ENCODE data around the gene PHKA1.
"Not testable (repeated sequence)": the region's sequence is repeated elsewhere in the genome, so short reads cannot be mapped to it uniquely, and the experiment has no call there.

PHKA1 gene

DNA sequence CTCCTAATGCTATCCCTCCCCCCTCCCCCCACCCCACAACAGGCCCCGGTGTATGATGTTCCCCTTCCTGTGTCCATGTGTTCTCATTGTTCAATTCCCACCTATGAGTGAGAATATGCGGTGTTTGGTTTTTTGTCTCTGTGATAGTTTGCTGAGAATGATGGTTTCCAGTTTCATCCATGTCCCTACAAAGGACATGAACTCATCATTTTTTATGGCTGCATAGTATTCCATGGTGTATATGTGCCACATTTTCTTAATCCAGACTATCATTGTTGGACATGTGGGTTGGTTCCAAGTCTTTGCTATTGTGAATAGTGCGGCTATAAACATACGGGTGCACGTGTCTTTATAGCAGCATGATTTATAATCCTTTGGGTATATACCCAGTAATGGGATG is 44.6 kb downstream of the PHKA1 start:
- in situ Hi-C loops (cut with MboI; ENCODE audit: low sequenced_read_pairs), result not testable (repeated sequence)

DNA sequence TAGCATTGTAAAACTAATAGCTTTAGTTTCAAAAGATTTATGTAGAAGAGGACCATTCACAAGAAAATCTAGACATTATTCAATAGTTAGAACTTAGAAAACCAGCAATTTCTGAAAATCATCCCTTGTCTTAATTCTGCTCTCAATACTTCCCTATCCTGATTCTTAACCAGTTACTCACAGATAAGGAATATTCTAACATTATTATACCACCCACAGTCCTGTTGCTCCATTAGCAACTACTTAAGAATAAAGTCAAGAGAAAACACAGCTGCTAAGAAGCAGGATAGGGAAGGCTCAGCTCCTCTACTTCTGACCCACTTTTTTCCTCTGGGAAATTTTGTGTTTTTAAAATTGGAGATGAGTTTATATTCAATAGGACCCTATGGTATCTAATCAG is 47.7 kb downstream of the PHKA1 start:
- in situ Hi-C loops (cut with MboI; ENCODE audit: low sequenced_read_pairs), result no loop called here

DNA sequence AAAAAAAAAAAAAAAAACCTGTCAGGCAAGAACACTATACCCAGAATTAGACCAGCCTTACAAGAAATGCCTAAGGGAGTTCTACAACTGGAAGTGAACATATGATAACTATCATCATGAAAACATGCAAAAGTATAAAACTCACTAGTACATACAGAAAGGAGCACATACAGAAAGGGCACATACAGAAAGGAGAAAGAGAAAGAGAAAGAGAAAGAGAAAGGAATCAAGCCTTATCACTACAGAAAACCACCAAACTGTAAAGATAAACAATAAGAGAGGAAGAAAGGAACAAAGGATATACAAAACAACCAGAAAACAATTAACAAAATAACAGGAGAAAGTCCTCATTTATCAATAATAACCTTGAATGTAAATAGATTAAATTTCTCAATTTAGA is 50.4 kb downstream of the PHKA1 start:
- in situ Hi-C loops (cut with MboI; ENCODE audit: low sequenced_read_pairs), result no loop called here

GRCh38 chrX:72662020-72662747 is 51.9 kb downstream of the PHKA1 start:
- in situ Hi-C loops (cut with MboI; ENCODE audit: low sequenced_read_pairs), result no loop called here

DNA sequence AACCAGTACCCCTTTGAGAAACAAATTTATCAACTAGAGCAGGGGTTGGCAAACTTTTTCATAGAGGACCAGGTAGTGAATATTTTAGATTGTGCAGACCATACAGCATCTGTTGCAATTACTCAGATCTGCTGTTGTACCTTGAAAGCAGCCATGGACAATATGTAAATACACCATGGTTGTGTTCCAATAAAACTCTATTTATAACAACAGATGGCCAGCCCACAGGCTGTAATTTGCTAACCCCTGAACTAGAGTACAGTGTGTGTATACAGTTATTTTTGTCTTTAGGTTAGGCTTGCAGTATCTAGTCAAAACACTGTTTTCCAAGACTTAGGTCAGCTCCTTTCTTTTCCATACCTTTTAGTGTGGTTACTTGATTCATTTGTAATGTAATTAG is 54.4 kb downstream of the PHKA1 start:
- in situ Hi-C loops (cut with MboI; ENCODE audit: low sequenced_read_pairs), result no loop called here

DNA sequence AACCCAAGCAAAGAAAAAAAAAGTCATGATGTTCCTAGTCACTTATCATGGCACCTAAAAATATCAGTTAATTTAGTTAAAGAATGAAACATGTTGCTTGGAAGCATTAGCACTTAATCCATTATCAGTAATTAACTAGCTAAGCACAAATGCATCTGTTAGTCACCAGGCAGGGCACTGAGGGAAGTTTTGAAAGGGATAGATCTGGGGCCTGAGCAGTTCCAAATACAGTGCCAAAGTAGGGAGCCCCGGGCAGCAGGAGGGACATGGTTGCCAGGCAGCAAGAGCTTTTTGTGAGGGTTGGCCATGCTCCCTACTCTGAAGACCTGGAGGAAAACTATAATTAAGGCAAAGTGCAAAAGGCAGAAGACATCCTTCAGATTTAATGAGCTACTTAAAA is 62.0 kb downstream of the PHKA1 start:
- in situ Hi-C loops (cut with MboI; ENCODE audit: low sequenced_read_pairs), result no loop called here

- in situ Hi-C loops (cut with MboI; ENCODE audit: low sequenced_read_pairs), result no loop called here
These were observed 69.2 kb downstream of the PHKA1 start for GRCh38 chrX:72644946-72645345.

DNA sequence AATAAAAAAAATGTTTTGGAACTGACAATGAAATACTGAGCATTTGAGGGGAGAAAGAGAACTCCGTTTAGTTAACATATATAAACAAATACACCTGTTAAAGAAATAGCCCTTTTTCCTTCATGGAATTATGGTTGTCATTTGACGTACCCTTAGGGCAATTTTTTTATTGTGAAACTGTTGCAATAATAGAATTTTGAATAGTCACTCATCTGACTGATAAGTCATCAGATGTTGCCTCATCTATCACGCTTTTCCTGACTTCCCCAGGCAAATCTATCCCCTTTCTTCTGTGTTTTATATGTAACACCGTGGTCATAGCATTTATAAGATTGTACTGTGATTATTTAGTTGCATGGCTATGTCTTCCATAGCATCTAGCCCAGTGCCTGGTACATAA is 72.5 kb downstream of the PHKA1 start:
- in situ Hi-C loops (cut with MboI; ENCODE audit: low sequenced_read_pairs), result no loop called here

- in situ Hi-C loops (cut with MboI; ENCODE audit: low sequenced_read_pairs), result no loop called here
These were observed 78.2 kb downstream of the PHKA1 start for GRCh38 chrX:72635930-72636329.

DNA sequence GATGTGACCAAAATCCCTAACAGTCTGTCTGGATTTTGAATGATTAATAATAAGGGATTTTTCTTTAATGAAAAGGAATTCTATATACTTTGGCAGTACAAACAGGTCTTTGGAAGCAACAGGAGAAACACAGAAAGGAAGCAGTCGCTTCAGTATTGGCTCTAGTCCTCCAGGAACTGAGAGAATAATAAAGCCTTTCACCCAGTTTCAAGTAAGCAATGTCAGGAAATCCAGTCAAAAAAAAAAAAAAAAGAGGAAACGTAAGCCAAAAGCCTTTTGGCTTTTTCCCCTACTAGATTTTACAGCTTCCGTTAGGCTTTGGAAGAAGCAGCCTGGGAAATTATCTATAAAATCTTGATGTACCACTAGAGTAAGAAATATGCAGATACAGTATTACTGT is 79.8 kb downstream of the PHKA1 start:
- in situ Hi-C loops (cut with MboI; ENCODE audit: low sequenced_read_pairs), result no loop called here

GRCh38 chrX:72630185-72630584 is 83.9 kb downstream of the PHKA1 start:
- in situ Hi-C loops (cut with MboI; ENCODE audit: low sequenced_read_pairs), result no loop called here

DNA sequence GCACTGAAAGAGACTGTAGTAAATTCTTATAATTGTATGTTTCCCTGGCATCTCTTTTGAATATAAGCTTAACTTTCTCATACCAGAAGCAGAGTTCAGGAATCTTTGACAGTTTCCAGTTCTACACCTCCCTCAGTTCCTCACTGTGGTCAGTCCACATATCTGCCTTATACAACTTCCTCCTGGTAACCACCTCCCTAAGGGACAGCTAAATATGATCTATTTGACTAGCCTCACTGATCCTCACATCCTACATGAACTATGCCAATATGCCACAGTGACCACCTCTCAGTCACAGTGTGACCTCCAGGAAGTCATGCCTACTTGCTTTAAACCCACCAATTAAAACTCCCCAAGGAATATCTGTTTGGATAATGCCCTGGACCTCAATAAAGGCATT is 89.9 kb downstream of the PHKA1 start:
- in situ Hi-C loops (cut with MboI; ENCODE audit: low sequenced_read_pairs), result no loop called here

DNA sequence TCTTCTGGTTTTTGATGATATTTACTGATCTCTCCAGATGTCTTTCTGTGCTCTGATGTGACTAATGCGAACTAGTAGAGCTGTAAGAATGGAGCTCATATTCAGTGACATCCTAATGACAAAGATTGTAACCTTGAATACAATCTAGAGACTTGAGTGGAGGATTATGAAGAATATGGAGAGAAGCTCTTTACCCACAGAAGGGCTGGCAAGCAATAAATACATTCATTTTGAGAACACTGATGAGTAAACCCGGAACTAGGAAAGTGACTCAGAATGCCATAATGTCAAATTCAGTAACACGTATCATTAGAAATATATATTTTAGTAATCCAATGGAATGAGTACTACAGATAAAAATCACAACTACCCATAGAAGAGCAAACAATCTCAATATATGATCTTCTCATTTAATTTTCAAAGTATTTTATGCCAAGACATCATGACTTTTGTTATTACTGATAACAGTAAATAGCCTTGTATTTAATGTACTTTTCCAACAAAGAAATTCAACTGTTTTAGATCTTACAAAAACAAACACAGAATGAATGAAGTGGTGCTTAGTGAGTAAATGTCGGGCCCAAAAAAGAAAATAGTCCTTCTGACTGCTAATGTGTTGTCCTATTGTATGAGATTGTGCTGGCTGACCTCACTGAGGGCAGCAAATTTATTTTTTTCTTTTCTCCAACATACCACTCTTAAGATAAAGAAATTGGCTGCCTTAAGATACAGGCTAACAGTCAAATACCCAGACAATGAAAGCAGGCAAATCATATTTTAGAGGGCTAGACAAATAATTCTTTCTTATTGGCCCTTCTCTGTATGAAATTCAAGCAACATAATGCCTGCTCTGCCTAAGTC is 92.3 kb downstream of the PHKA1 start:
- in situ Hi-C loops (cut with MboI; ENCODE audit: low sequenced_read_pairs), result no loop called here

GRCh38 chrX:72621163-72621562 is 92.9 kb downstream of the PHKA1 start:
- in situ Hi-C loops (cut with MboI; ENCODE audit: low sequenced_read_pairs), result no loop called here

GRCh38 chrX:72620550-72621145 is 93.5 kb downstream of the PHKA1 start:
- in situ Hi-C loops (cut with MboI; ENCODE audit: low sequenced_read_pairs), result no loop called here

DNA sequence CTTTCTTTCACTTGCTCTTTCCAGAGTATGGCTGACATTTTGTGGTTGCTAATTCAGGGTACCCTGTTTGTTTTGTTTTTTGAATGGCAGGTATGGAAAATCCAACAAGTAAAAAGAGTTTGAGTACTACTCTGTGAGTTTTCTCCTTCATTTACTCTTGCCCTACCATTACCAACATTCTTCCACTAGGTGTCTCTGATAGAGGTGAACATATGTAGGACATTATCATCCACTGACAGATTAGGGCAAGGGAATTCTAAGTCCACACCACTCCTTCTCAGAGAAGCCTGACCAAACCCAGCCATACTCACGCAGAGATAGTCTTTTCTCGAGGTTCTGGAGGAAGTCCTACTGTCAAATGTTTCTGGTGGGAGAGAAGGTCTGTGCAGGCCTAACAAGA is 104.8 kb downstream of the PHKA1 start:
- in situ Hi-C loops (cut with MboI; ENCODE audit: low sequenced_read_pairs), result no loop called here

DNA sequence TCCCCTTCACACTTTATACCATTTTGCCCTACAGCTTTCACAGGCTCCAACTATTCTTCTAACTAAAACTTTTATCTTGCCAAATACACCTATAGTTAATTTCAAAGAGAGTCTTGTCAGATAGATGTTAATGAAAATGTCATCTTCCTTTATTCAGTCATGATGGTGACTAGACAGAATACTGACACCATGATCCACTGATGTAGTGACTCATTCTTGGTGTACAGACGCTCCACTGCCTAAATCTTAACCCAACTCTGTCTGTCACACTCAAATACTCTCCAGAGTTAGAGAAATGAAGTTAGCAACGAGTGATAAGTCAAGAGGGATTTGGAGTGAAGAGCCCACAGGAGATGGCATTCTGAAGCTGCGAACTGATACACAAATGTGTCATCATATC is 109.4 kb downstream of the PHKA1 start:
- in situ Hi-C loops (cut with MboI; ENCODE audit: low sequenced_read_pairs), result no loop called here

DNA sequence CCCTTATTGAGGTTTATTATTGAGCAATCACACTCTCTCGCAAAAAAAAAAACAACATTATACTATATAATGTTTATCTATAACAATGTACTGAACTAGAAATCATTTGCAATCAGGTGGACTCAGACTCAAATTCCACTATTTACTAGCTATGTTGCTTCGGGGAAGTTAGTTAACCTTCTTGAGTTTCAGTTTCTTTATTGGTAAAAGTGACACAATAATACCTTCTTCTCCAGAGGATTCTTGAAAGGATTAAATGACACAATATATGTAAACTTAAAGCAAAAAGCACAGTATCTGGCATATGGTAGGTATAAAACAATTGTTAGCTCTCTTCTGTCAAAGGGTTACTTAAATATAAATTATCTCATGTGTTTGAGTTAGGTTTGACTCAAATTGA is 110.0 kb downstream of the PHKA1 start:
- in situ Hi-C loops (cut with MboI; ENCODE audit: low sequenced_read_pairs), result no loop called here

- in situ Hi-C loops (cut with MboI; ENCODE audit: low sequenced_read_pairs), result not testable (repeated sequence)
These were observed 123.1 kb downstream of the PHKA1 start for GRCh38 chrX:72591038-72591437.

DNA sequence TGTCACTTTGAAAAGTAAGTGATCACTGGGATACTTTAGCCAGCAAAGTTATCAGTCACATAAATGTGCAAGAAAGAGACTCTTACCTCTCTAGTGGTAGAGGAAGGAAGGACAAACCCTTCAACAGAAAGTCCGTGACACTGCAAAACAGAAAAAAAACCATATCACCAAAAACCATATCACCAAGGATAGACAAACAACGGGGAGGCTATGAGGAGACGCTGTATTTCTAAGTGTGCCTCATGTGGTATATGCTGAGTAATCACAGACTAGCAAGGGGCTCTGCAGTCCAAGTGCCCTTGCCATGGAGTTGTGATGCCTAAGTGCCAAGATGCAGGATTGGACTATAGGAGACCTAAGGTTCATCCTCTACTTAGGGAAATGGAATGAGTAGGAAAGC is 129.9 kb downstream of the PHKA1 start:
- in situ Hi-C loops (cut with MboI; ENCODE audit: low sequenced_read_pairs), result no loop called here

- in situ Hi-C loops (cut with MboI; ENCODE audit: low sequenced_read_pairs), result no loop called here
These were observed 137.8 kb downstream of the PHKA1 start for GRCh38 chrX:72576141-72576894.
